Gastroesophageal sphincter (tissue), 3 donors: ENCODE results near the gene SLC4A8.

ENCODE experiments used
- CTCF ChIP-seq, 4 experiments: fragments of 200-600 bp in 2 of 4; fragments of 450-650 bp in 2 of 4; sonication (generic) in 1 of 4; IDR thresholded peaks; one replicate each; pipeline ENCODE4 v1.5.1; 2017 to 2019; ENCODE audit warnings: antibody characterized with exemption in 4 of 4, mild to moderate bottlenecking in 2 of 4, moderate library complexity in 2 of 4
- POLR2A ChIP-seq, 2 donors: fragments of 450-650 bp; IDR thresholded peaks; one replicate each; pipeline ENCODE4 v1.6.1; 2017; ENCODE audit warnings: antibody characterized with exemption in 2 of 2, mild to moderate bottlenecking in 2 of 2, moderate library complexity in 1 of 2

- TF ChIP-seq CTCF (IDR thresholded peaks at IDR 0.05) (no peak), POLR2A (IDR thresholded peaks at IDR 0.05) (no peak)
Measured at GRCh38 chr12:51407604-51408003, 17.0 kb upstream of the SLC4A8 start.
